Activated CD8-positive, alpha-beta T cell treated with anti-CD3 and anti-CD28 coated beads for 36 hours (primary cell): ENCODE results near the gene ERBB4. TPM values are rescaled to one million over a fixed set of nuclear protein-coding genes. Genes with fewer than 3 reads are reported as not detected.

Source experiments
- ATAC-seq: fragments of 200-7000 bp; cut with Tn5 transposase; one replicate; pipeline ENCODE4 v1.10.0; 2021; ENCODE audit warnings: mild to moderate bottlenecking, moderate library complexity
- CTCF ChIA-PET: fragments of 350-600 bp; sonication (Branson Sonifier 250); formaldehyde crosslinking; loops from one replicate; lab custom pipeline; 2021; ENCODE audit warnings: antibody characterized with exemption; lab: Charles Lee
- POLR2A ChIA-PET: fragments of 350-600 bp; sonication (Branson Sonifier 250); formaldehyde crosslinking; loops from one replicate; lab custom pipeline; 2021; ENCODE audit warnings: antibody characterized with exemption; lab: Charles Lee
- DNase-seq: peaks from one replicate; pipeline ENCODE4 v3.0.0-alpha.2; 2020
- H3K27ac Mint-ChIP-seq: one replicate; pipeline ENCODE4 v1.8.0; 2021; ENCODE audit warnings: mild to moderate bottlenecking, mixed read lengths
- H3K27me3 Mint-ChIP-seq: one replicate; pipeline ENCODE4 v1.8.0; 2021; ENCODE audit warnings: mixed read lengths
- H3K36me3 Mint-ChIP-seq: one replicate; pipeline ENCODE4 v1.8.0; 2021; ENCODE audit warnings: low read depth, mixed read lengths
- H3K4me1 Mint-ChIP-seq: one replicate; pipeline ENCODE4 v1.8.0; 2021; ENCODE audit warnings: low read depth, mixed read lengths
- H3K4me3 Mint-ChIP-seq: one replicate; pipeline ENCODE4 v1.8.0; 2021; ENCODE audit warnings: mild to moderate bottlenecking, moderate library complexity, mixed read lengths
- H3K9me3 Mint-ChIP-seq: one replicate; pipeline ENCODE4 v1.8.0; 2021; ENCODE audit warnings: mixed read lengths
- CTCF ChIP-seq: fragments of 200-600 bp; IDR thresholded peaks from one replicate; pipeline ENCODE4 v1.8.0; 2022; ENCODE audit warnings: antibody characterized with exemption, mild to moderate bottlenecking
- intact Hi-C: fragments of 100-400 bp; cut with micrococcal nuclease; formaldehyde crosslinking; loops from one replicate; pipeline ENCODE4 v1.10.0; 2022
- total RNA-seq, 2 experiments: library from RNA; stranded (reverse); gene quantifications; one replicate each; pipeline ENCODE4 v1.2.3, GENCODE V29; 2021

Gene ERBB4
- total RNA-seq, 2 experiments from 2014 or later, result not detected

DNA sequence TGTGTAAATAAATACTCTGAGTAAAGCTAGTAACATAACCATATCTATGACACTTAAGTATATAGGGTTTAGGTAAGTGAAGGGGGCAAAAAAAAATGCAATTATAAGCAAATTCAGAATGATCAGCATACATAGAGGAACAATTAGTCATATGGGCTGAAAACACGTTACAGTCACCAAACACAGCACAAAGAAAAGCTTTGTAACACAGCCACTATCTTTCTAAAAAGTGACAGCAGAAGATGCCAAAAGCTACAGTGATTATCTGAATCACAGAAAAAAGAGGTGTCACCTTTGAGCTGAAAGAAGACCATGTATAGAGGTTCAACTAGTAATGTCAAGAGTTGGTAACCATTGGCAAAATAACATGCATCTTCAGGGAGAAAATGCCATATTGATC, 115.5 kb downstream of the ERBB4 start:
- TF ChIP-seq CTCF, result no peak
- POLR2A ChIA-PET, result no interaction called here
- no peak for ATAC-seq
- H3K4me1 Mint-ChIP-seq, result no peaks in the 10 kb centered on the region
- H3K36me3 Mint-ChIP-seq, result no peaks in the 10 kb centered on the region
- intact Hi-C loops, result no loop called here
- H3K27ac Mint-ChIP-seq, result no peak overlapping the region
- no peak overlapping the region for H3K4me3 Mint-ChIP-seq
- H3K27me3 Mint-ChIP-seq, result no peaks in the 10 kb centered on the region
- H3K9me3 Mint-ChIP-seq, result no peaks in the 10 kb centered on the region
- CTCF ChIA-PET, result no interaction called here
- DNase-seq, result no peak

GRCh38 chr2:212421556-212422334, 116.9 kb downstream of the ERBB4 start:
- CTCF ChIA-PET, result no interaction called here
- Mint-ChIP-seq H3K27ac (no peak overlapping the region), H3K27me3 (no peaks in the 10 kb centered on the region), H3K36me3 (no peaks in the 10 kb centered on the region), H3K4me3 (no peak overlapping the region), H3K4me1 (no peaks in the 10 kb centered on the region), H3K9me3 (no peaks in the 10 kb centered on the region)
- POLR2A ChIA-PET, result no interaction called here
- no peak for DNase-seq
- intact Hi-C loops, result no loop called here
- ATAC-seq, result no peak
- TF ChIP-seq CTCF, result no peak

GRCh38 chr2:212416086-212416485, 122.5 kb downstream of the ERBB4 start:
- Mint-ChIP-seq H3K4me1 (no peaks in the 10 kb centered on the region), H3K27me3 (no peaks in the 10 kb centered on the region), H3K27ac (no peak overlapping the region), H3K4me3 (no peak overlapping the region), H3K9me3 (no peaks in the 10 kb centered on the region), H3K36me3 (no peaks in the 10 kb centered on the region)
- intact Hi-C loops, result no loop called here
- no peak for DNase-seq
- ChIA-PET POLR2A (no interaction called here), CTCF (no interaction called here)
- no peak for TF ChIP-seq CTCF
- no peak for ATAC-seq

DNA sequence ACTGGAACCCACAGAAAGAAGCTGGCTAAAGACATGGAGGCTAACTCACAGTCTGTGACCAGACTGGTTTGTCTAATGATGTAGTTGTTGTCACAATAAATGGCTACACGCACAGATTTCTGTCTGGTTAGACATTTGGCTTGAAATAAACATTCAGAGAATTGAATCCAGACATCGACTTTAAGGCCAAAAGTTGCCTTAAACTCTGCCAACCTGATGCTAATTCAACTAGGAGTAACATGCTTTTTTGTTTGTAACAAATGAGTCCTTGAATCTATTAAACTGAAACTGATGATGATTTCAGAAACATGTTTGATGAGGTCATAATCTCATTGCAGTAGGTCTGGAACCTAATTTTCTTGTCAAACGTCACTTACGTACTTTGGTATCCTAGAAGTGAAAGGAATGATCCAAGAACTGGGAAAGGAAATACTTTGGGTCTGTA, 123.8 kb downstream of the ERBB4 start:
- H3K4me1 Mint-ChIP-seq, result no peaks in the 10 kb centered on the region
- no peak overlapping the region for H3K4me3 Mint-ChIP-seq
- H3K27ac Mint-ChIP-seq, result no peak overlapping the region
- H3K36me3 Mint-ChIP-seq, result no peaks in the 10 kb centered on the region
- CTCF ChIA-PET, result no interaction called here
- POLR2A ChIA-PET, result no interaction called here
- ATAC-seq (no peak), DNase-seq (no peak)
- no peaks in the 10 kb centered on the region for H3K9me3 Mint-ChIP-seq
- TF ChIP-seq CTCF, result no peak
- intact Hi-C loops, result no loop called here
- H3K27me3 Mint-ChIP-seq, result no peaks in the 10 kb centered on the region

DNA sequence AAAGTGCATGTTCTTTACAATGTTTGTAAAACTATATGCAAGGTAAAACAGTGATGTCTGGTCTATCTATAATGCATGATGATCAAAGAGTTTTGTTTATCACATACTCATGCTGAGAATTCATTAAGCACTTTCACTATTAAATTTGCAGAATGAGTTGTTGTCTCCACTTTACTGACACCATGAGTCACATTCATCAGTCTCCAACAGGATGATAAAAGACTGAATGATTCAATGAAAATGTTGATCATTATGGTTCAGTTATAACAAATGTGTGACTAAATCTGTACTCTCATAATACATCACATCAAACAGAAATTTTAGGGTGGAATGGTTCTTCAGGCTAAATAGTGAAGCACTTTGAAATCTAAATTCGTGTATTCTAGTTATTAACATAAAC, 129.0 kb downstream of the ERBB4 start:
- ChIA-PET POLR2A (no interaction called here), CTCF (no interaction called here)
- H3K36me3 Mint-ChIP-seq, result no peaks in the 10 kb centered on the region
- H3K27me3 Mint-ChIP-seq, result no peaks in the 10 kb centered on the region
- TF ChIP-seq CTCF, result no peak
- intact Hi-C loops, result no loop called here
- no peaks in the 10 kb centered on the region for H3K9me3 Mint-ChIP-seq
- H3K4me1 Mint-ChIP-seq, result no peaks in the 10 kb centered on the region
- H3K4me3 Mint-ChIP-seq, result no peak overlapping the region
- no peak overlapping the region for H3K27ac Mint-ChIP-seq
- ATAC-seq (no peak), DNase-seq (no peak)
